ENCODE results near the gene ZNF646.

The ZNF646 gene

DNA sequence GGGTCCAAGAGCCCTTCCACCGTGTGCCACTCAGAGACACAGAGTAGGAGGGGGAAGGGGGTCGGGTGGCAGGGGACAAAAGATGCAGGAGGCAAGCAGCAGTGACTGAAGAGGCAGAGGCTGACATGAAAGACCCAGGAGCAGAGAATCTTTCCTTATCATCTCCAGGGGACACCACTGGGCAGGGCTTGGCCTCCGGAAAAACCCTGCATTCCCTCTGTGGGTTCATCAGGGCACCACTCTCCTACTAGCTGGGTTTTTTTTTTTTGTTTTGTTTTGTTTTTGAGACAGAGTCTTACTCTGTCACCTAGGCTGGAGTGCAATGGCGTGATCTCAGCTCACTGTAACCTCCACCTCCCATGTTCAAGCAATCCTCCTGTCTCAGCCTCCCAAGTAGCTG is 42.9 kb upstream of the ZNF646 start:
- no peak overlapping the region for H3K9ac ChIP-seq (ENCODE audit: low read length)
- no peak overlapping the region for H2AK5ac ChIP-seq (ENCODE audit: low read length)
- H3K18ac ChIP-seq (ENCODE audit: low read length): no peak overlapping the region
- no peak overlapping the region for H3K27ac ChIP-seq (ENCODE audit: low read depth, low read length)
- H4K91ac ChIP-seq (ENCODE audit: low read depth, low read length): no peak overlapping the region
- no peak overlapping the region for H3K4me2 ChIP-seq (ENCODE audit: low read length)
- peaks cover 6% of the 10 kb centered on the region for H3K79me1 ChIP-seq (ENCODE audit: low read length)
- H3K4me1 ChIP-seq (ENCODE audit: control insufficient read depth in 1 of 2, insufficient read depth in 2 of 2, low read length in 2 of 2): peaks cover 6 to 10% of the 10 kb centered on the region in 2 experiments
- no peak overlapping the region for H3K4me3 ChIP-seq (ENCODE audit: low read depth, low read length)
- no peak for DNase-seq
- H2BK5ac ChIP-seq (ENCODE audit: low read depth, low read length, poor library complexity): no peak overlapping the region
- no peak overlapping the region for H2AFZ ChIP-seq (ENCODE audit: insufficient read depth, low read length, poor library complexity)
- H3K79me2 ChIP-seq (ENCODE audit: control insufficient read depth, insufficient read depth, low read length, poor library complexity): peaks cover 4% of the 10 kb centered on the region
- peaks cover 2% of the 10 kb centered on the region for H3K9me3 ChIP-seq (ENCODE audit: insufficient read depth, low read depth, low read length)
- no peak overlapping the region for H4K8ac ChIP-seq (ENCODE audit: low read depth, low read length)
- peaks cover 3% of the 10 kb centered on the region in 2 experiments for H3K36me3 ChIP-seq (ENCODE audit: control insufficient read depth in 1 of 2, insufficient read depth in 2 of 2, low read length in 2 of 2)
- H3K27me3 ChIP-seq (ENCODE audit: insufficient read depth, low read length): no peaks in the 10 kb centered on the region
- no peak overlapping the region for H2BK12ac ChIP-seq (ENCODE audit: low read length)
- no peak overlapping the region for H3K23ac ChIP-seq (ENCODE audit: low read length)
- no CpG with 5 or more reads among the region's 4 CpGs for WGBS (ENCODE audit: extremely low coverage, insufficient coverage, insufficient read length)
- no peak overlapping the region for H2BK120ac ChIP-seq (ENCODE audit: insufficient read depth, low read length, poor library complexity)
- H3K4ac ChIP-seq (ENCODE audit: low read depth, low read length): no peak overlapping the region
- no peak overlapping the region for H3K14ac ChIP-seq (ENCODE audit: low read length)
- H4K12ac ChIP-seq (ENCODE audit: low read depth, low read length): no peak overlapping the region

GRCh38 chr16:31032736-31033708 is 41.2 kb upstream of the ZNF646 start, which contains the start of gene STX4:
Gene STX4, plus strand, starts transcription at chr16:31033558. Its CDS starts 248 bp downstream, at chr16:31033806.
- WGBS (ENCODE audit: extremely low coverage, insufficient coverage, insufficient read length): no CpG with 5 or more reads among the region's 75 CpGs
- peaks cover 6 to 10% of the 10 kb centered on the region in 2 experiments for H3K4me1 ChIP-seq (ENCODE audit: control insufficient read depth in 1 of 2, insufficient read depth in 2 of 2, low read length in 2 of 2)
- H3K9ac ChIP-seq (ENCODE audit: low read length): peak within 1 kb of the TSS; percentile 82
- H3K4me3 ChIP-seq (ENCODE audit: low read depth, low read length): peak within 1 kb of the TSS; percentile 92
- DNase-seq: peak; percentile 94 to 99
- peak within 1 kb of the TSS; percentile 40 for H2BK120ac ChIP-seq (ENCODE audit: insufficient read depth, low read length, poor library complexity)
- peaks cover 2% of the 10 kb centered on the region for H3K9me3 ChIP-seq (ENCODE audit: insufficient read depth, low read depth, low read length)
- H3K14ac ChIP-seq (ENCODE audit: low read length): peak within 1 kb of the TSS; percentile 85
- peak within 1 kb of the TSS; percentile 97 for H3K4me2 ChIP-seq (ENCODE audit: low read length)
- H3K4ac ChIP-seq (ENCODE audit: low read depth, low read length): peak within 1 kb of the TSS; percentile 24
- H3K23ac ChIP-seq (ENCODE audit: low read length): no peak within 1 kb of the TSS
- peak within 1 kb of the TSS; percentile 51 for H2AK5ac ChIP-seq (ENCODE audit: low read length)
- H2BK12ac ChIP-seq (ENCODE audit: low read length): no peak within 1 kb of the TSS
- peaks cover 5 to 7% of the 10 kb centered on the region in 2 experiments for H3K36me3 ChIP-seq (ENCODE audit: control insufficient read depth in 1 of 2, insufficient read depth in 2 of 2, low read length in 2 of 2)
- peak within 1 kb of the TSS; percentile 96 for H4K8ac ChIP-seq (ENCODE audit: low read depth, low read length)
- H2BK5ac ChIP-seq (ENCODE audit: low read depth, low read length, poor library complexity): peak within 1 kb of the TSS; percentile 63
- no peak within 1 kb of the TSS for H3K27ac ChIP-seq (ENCODE audit: low read depth, low read length)
- peaks cover 4% of the 10 kb centered on the region for H3K79me2 ChIP-seq (ENCODE audit: control insufficient read depth, insufficient read depth, low read length, poor library complexity)
- H3K18ac ChIP-seq (ENCODE audit: low read length): peak within 1 kb of the TSS; percentile 71
- peaks cover 6% of the 10 kb centered on the region for H3K79me1 ChIP-seq (ENCODE audit: low read length)
- peak within 1 kb of the TSS; percentile 96 for H2AFZ ChIP-seq (ENCODE audit: insufficient read depth, low read length, poor library complexity)
- H3K27me3 ChIP-seq (ENCODE audit: insufficient read depth, low read length): no peaks in the 10 kb centered on the region
- peak within 1 kb of the TSS; percentile 92 for H4K12ac ChIP-seq (ENCODE audit: low read depth, low read length)
- H4K91ac ChIP-seq (ENCODE audit: low read depth, low read length): peak within 1 kb of the TSS; percentile 90

GRCh38 chr16:31033709-31034492 is 40.3 kb upstream of the ZNF646 start:
- no peaks in the 10 kb centered on the region for H3K27me3 ChIP-seq (ENCODE audit: insufficient read depth, low read length)
- peaks cover 6 to 10% of the 10 kb centered on the region in 2 experiments for H3K4me1 ChIP-seq (ENCODE audit: control insufficient read depth in 1 of 2, insufficient read depth in 2 of 2, low read length in 2 of 2)
- H3K9me3 ChIP-seq (ENCODE audit: insufficient read depth, low read depth, low read length): peaks cover 2% of the 10 kb centered on the region
- H2BK5ac ChIP-seq (ENCODE audit: low read depth, low read length, poor library complexity): peak overlapping the region; percentile 63
- no peak overlapping the region for H3K27ac ChIP-seq (ENCODE audit: low read depth, low read length)
- H3K36me3 ChIP-seq (ENCODE audit: control insufficient read depth in 1 of 2, insufficient read depth in 2 of 2, low read length in 2 of 2): peaks cover 14 to 15% of the 10 kb centered on the region in 2 experiments
- peak overlapping the region; percentile 56 for H3K18ac ChIP-seq (ENCODE audit: low read length)
- H4K12ac ChIP-seq (ENCODE audit: low read depth, low read length): peak overlapping the region; percentile 57
- H3K79me2 ChIP-seq (ENCODE audit: control insufficient read depth, insufficient read depth, low read length, poor library complexity): peaks cover 4% of the 10 kb centered on the region
- H4K8ac ChIP-seq (ENCODE audit: low read depth, low read length): peak overlapping the region; percentile 56
- no peak overlapping the region for H2BK120ac ChIP-seq (ENCODE audit: insufficient read depth, low read length, poor library complexity)
- H2BK12ac ChIP-seq (ENCODE audit: low read length): no peak overlapping the region
- H3K4me3 ChIP-seq (ENCODE audit: low read depth, low read length): peak overlapping the region; percentile 92
- WGBS (ENCODE audit: extremely low coverage, insufficient coverage, insufficient read length): no CpG with 5 or more reads among the region's 47 CpGs
- H3K4me2 ChIP-seq (ENCODE audit: low read length): peak overlapping the region; percentile 97
- peaks cover 6% of the 10 kb centered on the region for H3K79me1 ChIP-seq (ENCODE audit: low read length)
- peak overlapping the region; percentile 58 for H3K14ac ChIP-seq (ENCODE audit: low read length)
- H4K91ac ChIP-seq (ENCODE audit: low read depth, low read length): peak overlapping the region; percentile 38
- no peak overlapping the region for H3K23ac ChIP-seq (ENCODE audit: low read length)
- H3K9ac ChIP-seq (ENCODE audit: low read length): peak overlapping the region; percentile 82
- H2AFZ ChIP-seq (ENCODE audit: insufficient read depth, low read length, poor library complexity): peak overlapping the region; percentile 67
- no peak overlapping the region for H2AK5ac ChIP-seq (ENCODE audit: low read length)
- H3K4ac ChIP-seq (ENCODE audit: low read depth, low read length): peak overlapping the region; percentile 24
- DNase-seq: peak; percentile 81 to 88

DNA sequence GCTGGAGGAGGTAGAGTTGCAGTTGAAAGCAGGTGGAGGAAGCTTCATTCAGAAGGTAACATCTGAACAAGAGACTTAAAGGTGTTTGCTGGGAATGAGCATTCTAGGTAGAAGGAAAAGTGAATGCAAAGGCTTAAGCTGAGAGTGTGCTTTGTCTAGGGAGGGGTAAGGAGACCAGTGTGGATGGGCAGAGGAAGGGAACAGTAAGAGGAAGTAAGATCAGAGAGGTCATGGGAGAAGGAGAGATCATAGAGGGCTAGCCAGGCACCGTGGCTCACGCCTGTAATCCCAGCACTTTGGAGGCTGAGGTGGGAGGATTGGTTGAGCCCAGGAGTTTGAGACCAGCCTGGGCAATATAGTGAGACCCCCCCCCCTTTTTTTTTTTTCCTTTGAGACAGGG is 37.5 kb upstream of the ZNF646 start:
- no peak overlapping the region for H3K9ac ChIP-seq (ENCODE audit: low read length)
- H3K9me3 ChIP-seq (ENCODE audit: insufficient read depth, low read depth, low read length): peaks cover 3% of the 10 kb centered on the region
- H3K4me1 ChIP-seq (ENCODE audit: control insufficient read depth in 1 of 2, insufficient read depth in 2 of 2, low read length in 2 of 2): peaks cover 6 to 10% of the 10 kb centered on the region in 2 experiments
- no peak overlapping the region for H2AFZ ChIP-seq (ENCODE audit: insufficient read depth, low read length, poor library complexity)
- peaks cover 4% of the 10 kb centered on the region for H3K79me2 ChIP-seq (ENCODE audit: control insufficient read depth, insufficient read depth, low read length, poor library complexity)
- no peak overlapping the region for H2BK5ac ChIP-seq (ENCODE audit: low read depth, low read length, poor library complexity)
- no peak overlapping the region for H3K4me2 ChIP-seq (ENCODE audit: low read length)
- H3K23ac ChIP-seq (ENCODE audit: low read length): no peak overlapping the region
- H2AK5ac ChIP-seq (ENCODE audit: low read length): no peak overlapping the region
- no peak overlapping the region for H4K91ac ChIP-seq (ENCODE audit: low read depth, low read length)
- H3K79me1 ChIP-seq (ENCODE audit: low read length): peaks cover 6% of the 10 kb centered on the region
- H3K27me3 ChIP-seq (ENCODE audit: insufficient read depth, low read length): no peaks in the 10 kb centered on the region
- no peak overlapping the region for H3K4ac ChIP-seq (ENCODE audit: low read depth, low read length)
- no CpG with 5 or more reads among the region's 2 CpGs for WGBS (ENCODE audit: extremely low coverage, insufficient coverage, insufficient read length)
- no peak overlapping the region for H3K18ac ChIP-seq (ENCODE audit: low read length)
- H4K12ac ChIP-seq (ENCODE audit: low read depth, low read length): no peak overlapping the region
- H3K36me3 ChIP-seq (ENCODE audit: control insufficient read depth in 1 of 2, insufficient read depth in 2 of 2, low read length in 2 of 2): peaks cover 33% of the 10 kb centered on the region in 2 experiments
- H2BK12ac ChIP-seq (ENCODE audit: low read length): no peak overlapping the region
- no peak for DNase-seq
- H3K4me3 ChIP-seq (ENCODE audit: low read depth, low read length): no peak overlapping the region
- H2BK120ac ChIP-seq (ENCODE audit: insufficient read depth, low read length, poor library complexity): no peak overlapping the region
- no peak overlapping the region for H3K27ac ChIP-seq (ENCODE audit: low read depth, low read length)
- no peak overlapping the region for H4K8ac ChIP-seq (ENCODE audit: low read depth, low read length)
- no peak overlapping the region for H3K14ac ChIP-seq (ENCODE audit: low read length)

Measured in trophoblast cell (in vitro differentiated cells and primary cell).